IMR-90 (cell line): Measurements from ENCODE around the gene UBR4.

ENCODE experiments used
- CEBPB ChIP-seq: IDR thresholded peaks from 2 replicates; pipeline ENCODE4 v1.6.1; 2012; ENCODE audit warnings: low read depth, low read length, improper control_type of control experiment
- CHD1 ChIP-seq: IDR thresholded peaks from 2 replicates; pipeline ENCODE4 v1.6.1; 2012; ENCODE audit warnings: low read depth, low read length, improper control_type of control experiment
- ELK1 ChIP-seq: fragments of 150-350 bp; IDR thresholded peaks from 2 replicates; pipeline ENCODE4 v1.6.1; 2016; ENCODE audit warnings: low read depth, mild to moderate bottlenecking, low read length, moderate library complexity, borderline replicate concordance
- MAFK ChIP-seq: IDR thresholded peaks from 2 replicates; pipeline ENCODE4 v1.6.1; 2012; ENCODE audit warnings: low read depth, low read length, improper control_type of control experiment
- MAZ ChIP-seq: IDR thresholded peaks from 2 replicates; pipeline ENCODE4 v1.6.1; 2012; ENCODE audit warnings: low read depth, mild to moderate bottlenecking, low read length, improper control_type of control experiment, moderate library complexity, borderline replicate concordance
- POLR2A ChIP-seq: IDR thresholded peaks from 2 replicates; pipeline ENCODE4 v1.6.1; 2012; ENCODE audit warnings: mild to moderate bottlenecking, low read depth, low read length
- RAD21 ChIP-seq: IDR thresholded peaks from 2 replicates; pipeline ENCODE4 v1.6.1; 2012; ENCODE audit warnings: low read length, improper control_type of control experiment
- RCOR1 ChIP-seq: IDR thresholded peaks from 2 replicates; pipeline ENCODE4 v1.6.1; 2012; ENCODE audit warnings: mild to moderate bottlenecking, low read length, improper control_type of control experiment; ENCODE audit not compliant: insufficient replicate concordance
- RFX5 ChIP-seq: IDR thresholded peaks from 2 replicates; pipeline ENCODE4 v1.8.0; 2012; ENCODE audit warnings: low read depth, mild to moderate bottlenecking, low read length, moderate library complexity
- USF2 ChIP-seq: fragments of 150-350 bp; IDR thresholded peaks from 2 replicates; pipeline ENCODE4 v1.6.1; 2017; ENCODE audit warnings: mild to moderate bottlenecking, antibody characterized with exemption, low read length, low read depth
- TF ChIP-seq, protein P1 (sequence below): conservative IDR thresholded peaks from 2 replicates; pipeline ENCODE4 v1.5.1; 2012; ENCODE audit warnings: mild to moderate bottlenecking, low read depth, low read length, improper control_type of control experiment

DNA sequence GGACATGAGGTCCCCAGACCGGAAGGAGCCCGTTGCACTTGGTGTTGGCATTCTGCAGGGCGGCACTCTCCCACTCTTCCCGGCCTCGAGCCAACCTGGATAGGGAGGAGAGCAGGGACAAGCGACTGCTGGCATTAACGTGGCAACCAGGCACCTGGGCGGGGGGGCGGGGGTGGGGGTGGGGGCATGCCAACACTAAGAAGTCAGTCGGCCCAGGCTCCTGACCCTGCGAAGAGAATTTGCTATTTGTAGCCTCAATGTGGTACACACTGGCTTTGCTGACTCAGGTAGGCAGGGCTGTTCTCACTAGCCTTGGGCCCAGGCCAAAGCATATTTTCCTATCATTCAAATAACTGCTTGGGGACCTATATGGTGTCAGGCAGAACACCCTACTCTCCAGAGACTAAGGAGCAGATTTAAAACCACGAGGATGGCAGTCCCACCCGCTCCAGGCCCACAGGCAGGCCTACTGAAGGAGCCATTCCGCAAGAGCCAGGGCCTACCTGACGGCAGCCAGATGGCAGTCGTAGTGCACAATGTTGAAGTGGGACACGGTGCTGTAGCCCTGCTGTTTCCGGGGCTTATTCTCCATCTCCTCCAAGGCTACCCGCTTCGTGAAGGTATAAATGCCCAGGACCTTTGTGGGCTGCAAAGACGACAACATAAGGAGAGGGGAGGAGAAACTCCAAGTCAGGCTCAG is 123.7 kb downstream of the UBR4 start:
- TF ChIP-seq, protein P1, sequence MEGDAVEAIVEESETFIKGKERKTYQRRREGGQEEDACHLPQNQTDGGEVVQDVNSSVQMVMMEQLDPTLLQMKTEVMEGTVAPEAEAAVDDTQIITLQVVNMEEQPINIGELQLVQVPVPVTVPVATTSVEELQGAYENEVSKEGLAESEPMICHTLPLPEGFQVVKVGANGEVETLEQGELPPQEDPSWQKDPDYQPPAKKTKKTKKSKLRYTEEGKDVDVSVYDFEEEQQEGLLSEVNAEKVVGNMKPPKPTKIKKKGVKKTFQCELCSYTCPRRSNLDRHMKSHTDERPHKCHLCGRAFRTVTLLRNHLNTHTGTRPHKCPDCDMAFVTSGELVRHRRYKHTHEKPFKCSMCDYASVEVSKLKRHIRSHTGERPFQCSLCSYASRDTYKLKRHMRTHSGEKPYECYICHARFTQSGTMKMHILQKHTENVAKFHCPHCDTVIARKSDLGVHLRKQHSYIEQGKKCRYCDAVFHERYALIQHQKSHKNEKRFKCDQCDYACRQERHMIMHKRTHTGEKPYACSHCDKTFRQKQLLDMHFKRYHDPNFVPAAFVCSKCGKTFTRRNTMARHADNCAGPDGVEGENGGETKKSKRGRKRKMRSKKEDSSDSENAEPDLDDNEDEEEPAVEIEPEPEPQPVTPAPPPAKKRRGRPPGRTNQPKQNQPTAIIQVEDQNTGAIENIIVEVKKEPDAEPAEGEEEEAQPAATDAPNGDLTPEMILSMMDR, result no peak
- TF ChIP-seq MAZ, result no peak
- no peak for TF ChIP-seq CHD1
- no peak for TF ChIP-seq USF2
- TF ChIP-seq RCOR1, result no peak
- no peak for TF ChIP-seq POLR2A
- no peak for TF ChIP-seq CEBPB
- no peak for TF ChIP-seq ELK1
- TF ChIP-seq MAFK, result no peak
- TF ChIP-seq RAD21, result no peak
- no peak for TF ChIP-seq RFX5
